Ammon's horn (tissue), 1 donor: ENCODE data around the gene CREBBP.

Source experiments
- DNase-seq: peaks from one replicate; pipeline ENCODE4 v3.0.0-alpha.2; 2016; ENCODE audit warnings: low spot score

Gene CREBBP

DNA sequence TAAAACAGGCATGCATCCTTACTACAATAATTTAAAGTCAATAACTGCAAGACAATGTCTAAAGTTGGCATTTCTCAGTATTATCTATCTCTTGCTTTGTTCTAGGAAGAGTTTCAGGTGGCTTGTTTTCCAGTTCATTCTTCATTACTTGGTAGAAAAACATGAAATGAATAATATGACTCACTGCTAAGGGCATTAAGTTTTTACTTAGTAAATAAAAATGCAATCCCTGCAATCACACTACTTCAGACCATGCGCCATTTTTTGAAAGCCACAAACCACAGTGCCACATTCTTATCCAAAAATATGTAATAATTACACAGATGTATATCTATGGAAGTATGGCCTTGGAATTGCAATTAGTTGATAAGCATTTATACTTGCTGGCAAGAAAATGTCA lies 55.4 kb downstream of the CREBBP start:
- no peak for DNase-seq

DNA sequence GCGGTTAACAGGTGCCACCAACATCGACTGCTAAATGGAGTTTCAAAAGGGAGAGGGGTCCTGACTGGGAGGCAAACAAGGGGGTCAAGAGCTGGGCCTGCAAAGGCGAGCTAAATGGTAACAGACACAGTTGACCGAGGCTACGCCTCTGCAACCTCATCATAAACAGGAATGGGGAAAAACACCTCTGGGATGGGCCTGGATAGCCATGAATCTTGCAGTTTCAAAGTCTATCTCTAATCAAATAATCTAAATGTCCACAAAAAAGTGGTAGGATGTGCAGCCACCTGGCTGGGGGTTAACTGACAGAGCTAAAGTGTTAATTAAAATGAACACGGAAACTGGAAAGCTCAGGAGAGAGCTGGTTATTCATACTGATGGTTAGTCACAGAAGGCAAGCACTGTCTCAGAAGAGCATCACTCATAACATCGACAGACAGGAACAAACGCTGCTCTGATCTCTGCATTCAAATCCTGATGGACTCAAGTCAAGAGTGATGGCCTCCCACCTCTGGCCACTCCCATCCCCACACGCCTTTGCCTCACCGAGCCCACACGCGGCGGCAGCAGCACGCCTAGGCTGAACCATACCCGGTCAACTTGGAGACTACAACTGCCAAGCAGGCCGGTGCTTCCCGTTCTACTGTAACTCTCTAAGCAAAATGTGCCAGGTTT lies 56.3 kb downstream of the CREBBP start:
- peak; percentile 15 for DNase-seq

GRCh38 chr16:3823427-3823826 lies 57.1 kb downstream of the CREBBP start:
- no peak for DNase-seq

GRCh38 chr16:3822366-3823045 lies 58.0 kb downstream of the CREBBP start:
- no peak for DNase-seq

DNA sequence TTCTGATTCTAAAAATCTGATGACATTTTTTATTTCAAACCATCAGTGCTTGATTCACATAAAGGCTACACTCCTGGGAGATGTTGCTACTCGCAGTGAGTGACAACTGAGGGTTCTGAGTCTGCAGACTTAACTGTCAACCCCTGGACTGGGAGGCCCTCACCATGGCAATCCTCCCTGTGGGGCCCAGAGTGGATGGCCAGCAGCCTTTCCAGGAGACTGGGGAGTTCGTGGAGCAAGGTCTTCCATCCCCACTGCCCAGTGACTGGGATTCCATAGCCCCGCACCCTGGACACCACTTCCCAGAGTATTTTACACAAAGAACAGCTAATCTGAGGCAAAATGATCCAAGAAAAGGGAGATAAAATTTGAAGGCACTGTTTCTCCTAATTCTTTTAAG lies 59.3 kb downstream of the CREBBP start:
- DNase-seq, result no peak

DNA sequence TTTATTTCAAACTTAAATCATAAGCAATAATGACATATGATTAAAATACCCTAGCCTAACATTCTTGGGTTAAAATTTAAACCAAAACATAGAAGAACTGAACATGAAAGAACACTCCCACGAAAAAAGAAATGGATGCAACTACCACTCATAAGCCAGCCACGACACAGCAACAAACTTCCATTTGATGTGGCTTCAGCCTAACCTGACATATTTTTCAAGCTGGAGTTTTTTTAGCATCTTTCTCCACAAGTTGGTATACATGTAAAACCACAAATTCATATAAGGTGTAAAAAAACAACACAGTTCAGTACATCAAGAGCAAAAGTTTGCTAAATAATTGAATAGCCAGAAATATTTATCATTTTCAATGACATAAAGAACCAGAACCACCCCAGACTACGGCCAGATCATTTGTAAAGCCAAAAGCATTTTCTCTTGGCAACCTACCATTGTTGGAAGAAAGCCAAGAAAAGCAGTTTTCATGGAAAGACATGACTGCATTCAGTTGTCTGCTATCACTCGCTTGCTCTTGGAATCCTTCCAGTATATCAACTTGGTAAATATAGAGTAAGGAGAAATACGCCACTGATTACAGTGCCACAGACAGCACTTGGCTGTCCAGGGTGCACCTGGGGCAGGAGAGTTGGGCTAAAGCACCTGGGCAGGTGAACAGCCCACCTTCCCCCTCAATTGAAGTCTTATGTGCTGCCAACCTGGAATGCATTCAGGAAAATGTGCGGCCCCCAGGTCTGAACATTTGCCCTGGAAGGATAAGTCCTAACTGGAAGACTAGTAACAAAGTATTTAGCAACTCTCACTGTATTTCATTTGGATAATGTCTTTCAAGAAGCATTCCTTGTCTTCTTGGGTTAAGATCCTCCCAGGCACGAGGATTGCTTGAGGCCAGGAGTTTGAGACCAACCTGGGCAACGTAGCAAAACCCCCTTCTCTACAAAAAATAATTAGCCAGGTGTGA lies 60.5 kb downstream of the CREBBP start:
- peak; percentile 18 for DNase-seq

DNA sequence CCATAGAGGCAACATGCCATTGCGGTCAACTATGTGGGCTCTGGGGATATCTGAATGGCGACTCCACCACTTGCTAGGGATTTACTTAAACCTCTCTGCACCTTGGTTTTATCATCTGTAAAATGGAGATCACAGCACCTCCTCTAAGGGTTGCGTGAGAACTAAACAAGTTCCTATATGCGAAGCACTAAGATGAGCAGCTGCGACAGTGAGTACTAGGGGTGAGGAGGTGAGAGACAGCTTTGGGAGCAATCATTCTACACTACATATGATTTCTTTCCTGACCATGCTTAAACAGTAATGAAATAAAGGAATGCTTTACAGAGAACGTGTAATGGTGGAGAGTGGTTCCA lies 61.4 kb downstream of the CREBBP start:
- DNase-seq, result no peak

GRCh38 chr16:3816326-3816725 lies 64.2 kb downstream of the CREBBP start:
- no peak for DNase-seq

DNA sequence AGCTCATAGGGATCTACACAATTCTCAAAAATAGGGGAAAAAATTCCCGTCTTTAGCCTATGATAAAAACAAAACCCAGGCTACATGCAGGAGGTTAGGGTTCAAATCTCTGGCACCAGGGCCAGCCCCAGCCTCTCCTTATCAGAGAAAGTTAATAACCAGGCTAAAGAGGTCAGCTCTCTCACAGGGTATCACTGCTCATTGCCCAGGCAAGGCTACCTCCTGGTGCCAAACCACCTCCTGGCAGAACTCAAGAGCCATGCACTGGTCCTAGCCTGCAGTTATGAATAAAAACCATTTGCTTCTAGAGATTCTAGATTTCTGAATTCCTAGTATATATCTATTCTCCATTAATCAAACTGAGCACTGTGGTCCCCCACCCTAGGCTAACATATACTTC lies 65.8 kb downstream of the CREBBP start:
- no peak for DNase-seq

- DNase-seq, result no peak
Observed at GRCh38 chr16:3812469-3813172, 67.9 kb downstream of the CREBBP start.

DNA sequence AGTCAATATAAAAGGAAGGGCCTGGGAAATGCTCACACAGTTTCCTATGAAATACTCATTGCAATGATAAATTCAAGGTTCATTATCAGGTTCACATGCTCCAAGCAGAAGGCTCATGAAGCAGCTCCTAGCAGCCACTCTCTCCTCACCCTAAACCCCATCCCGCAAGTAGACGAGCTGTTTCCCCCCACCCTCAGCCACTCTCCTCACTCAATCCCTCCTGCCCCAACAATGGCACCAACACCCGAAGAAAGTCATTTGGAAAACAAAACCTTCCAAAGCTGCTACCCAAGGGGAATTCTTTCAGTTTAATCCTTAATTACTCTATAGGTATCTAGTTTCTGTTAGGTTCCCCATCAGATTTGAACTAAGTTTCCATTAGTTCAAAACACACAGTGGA lies 69.7 kb downstream of the CREBBP start:
- DNase-seq, result no peak

DNA sequence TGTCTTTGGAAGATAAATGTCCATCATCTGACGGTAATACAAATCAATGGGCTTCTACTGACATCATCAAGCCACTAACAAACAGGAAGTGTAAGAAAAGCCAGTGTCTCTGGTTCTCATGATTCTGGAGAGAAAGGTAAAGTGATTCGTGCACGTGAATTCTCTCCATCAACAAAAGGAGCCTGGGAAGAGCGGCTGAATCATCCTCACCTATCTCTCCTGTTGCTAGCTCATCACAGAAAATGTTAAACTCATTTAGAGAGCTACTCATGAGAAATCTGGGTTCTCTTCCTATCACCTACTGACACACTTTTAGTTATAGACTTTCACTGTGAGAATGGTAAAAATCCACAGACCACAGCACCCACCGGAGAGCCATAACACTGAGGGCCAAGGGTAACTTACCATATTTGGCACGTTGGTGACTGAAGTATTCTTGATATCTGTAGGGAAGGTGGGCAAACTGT lies 70.3 kb downstream of the CREBBP start:
- no peak for DNase-seq

DNA sequence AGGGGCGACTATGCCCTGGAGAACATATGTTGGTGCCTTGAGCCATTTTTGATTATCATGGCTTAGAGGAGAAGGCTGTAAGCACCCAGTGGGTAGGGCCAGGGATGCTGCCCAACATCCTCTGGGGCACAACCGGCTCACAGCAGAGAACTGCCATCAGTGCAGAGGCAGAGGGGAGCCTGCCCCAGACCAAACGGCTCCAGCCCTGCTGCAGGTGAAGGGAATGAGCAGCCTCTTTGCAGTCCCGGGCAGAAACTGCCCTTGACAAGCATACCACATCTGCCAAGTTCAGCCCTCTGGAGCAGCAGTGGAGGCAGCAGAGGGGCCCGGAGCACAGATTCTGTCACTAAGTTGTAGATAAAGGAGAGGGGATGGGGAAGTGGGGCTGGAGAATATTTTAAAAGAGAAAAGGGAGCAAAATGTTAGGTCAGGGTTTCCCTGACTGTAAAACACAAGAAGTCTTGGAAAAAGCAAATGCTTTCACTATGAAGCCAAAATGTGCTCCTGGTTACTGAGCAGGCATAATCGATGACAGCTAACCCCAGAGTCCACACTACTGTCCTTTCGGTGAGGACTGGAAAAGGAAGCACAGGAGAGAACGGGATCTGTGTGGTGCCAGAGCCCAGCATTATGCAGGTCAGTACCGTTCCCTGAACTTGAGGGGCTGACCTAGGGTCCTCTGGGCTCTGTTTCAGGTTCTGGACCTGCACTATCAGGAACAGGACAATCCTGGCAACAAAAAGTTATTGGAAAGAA lies 72.0 kb downstream of the CREBBP start:
- no peak for DNase-seq

DNA sequence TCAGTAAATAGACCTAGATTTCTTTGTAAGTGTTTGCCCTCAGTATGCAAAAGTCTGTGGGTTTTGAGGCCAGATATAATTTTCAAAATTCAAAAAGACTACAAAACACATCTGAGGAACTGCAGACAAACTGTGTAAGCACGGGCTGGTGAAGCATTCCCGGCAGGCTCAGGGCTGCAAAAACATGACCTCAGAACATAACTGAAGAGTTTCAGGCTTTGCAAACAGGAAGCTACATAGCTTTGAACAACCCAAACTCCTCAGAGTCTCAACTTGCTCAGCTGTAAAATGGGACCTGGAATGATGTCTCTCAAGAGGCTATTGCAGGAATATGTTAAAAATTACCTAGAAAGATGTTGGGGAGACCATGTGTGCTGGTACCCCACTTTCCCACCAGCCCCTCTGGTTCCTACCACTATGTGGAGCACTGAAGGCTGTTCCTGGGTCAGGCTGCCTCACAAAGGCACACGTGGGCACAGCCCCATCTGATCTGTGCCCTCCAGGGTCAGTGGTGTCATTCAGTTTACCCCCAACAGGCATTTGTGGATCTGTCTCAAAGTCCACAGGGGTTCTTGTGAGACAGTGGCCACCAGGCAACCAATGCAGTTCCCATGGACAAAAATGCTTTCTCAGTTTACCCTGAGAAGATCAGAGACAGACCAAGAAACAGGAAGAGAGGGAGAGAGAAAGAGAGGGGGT lies 72.9 kb downstream of the CREBBP start:
- no peak for DNase-seq

- no peak for DNase-seq
Observed at GRCh38 chr16:3804426-3805016, 76.0 kb downstream of the CREBBP start.

DNA sequence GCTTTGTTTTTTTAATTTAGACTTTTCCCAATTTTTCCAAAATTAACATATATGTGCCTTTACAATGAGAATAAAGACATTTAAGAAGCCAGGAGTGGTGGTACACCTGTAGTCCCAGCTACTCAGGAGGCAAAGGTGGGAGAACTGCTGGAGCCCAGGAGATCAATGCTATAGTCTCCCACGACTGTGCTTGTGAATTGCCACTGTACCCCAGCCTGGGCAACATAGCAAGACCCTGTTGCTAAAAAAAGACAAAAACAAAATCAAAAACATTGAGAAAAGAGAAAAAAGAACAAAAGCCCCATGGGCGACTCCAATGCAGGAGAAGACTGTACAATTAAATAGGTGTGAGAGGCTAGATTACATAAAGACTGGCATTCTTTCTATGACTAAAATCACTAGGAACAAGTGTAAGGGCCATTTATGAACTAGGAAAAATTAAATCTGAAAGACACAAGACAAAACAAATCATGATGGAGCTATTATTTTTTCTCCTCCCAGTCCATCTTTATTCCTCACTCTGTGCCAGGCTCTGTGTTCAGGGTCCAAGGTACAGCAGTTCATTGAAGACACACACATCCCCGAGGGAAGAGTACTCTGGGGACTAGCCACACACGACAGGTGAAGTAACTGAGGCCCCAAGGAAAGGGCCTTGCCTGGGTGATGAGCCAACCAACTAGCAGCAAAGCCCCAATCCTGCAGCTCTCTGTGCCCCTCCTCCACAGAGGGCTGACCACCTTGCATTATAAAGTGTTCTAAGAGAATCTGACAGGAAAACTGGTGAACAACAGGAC lies 79.8 kb downstream of the CREBBP start:
- DNase-seq, result no peak

- no peak for DNase-seq
Observed at GRCh38 chr16:3800019-3800418, 80.5 kb downstream of the CREBBP start.

- DNase-seq, result no peak
Observed at GRCh38 chr16:3799354-3799753, 81.2 kb downstream of the CREBBP start.

DNA sequence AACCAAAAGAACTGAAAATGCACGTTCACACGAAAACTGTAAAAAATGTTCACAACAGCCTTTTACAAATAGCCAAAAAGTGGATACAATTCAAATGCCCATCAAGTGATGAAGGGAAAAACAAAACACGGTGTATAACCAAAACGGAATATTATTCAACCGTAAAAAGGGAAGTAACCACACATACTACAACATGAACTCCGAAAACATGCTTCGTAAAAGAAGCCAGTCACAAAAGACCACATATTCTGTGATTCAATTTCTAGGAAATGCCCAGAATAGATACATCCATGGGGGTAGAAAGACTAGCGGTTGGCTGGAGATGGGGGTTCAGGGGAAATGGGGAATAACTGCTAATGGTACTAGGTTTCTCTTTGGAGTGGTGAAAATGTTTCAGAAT lies 81.7 kb downstream of the CREBBP start:
- no peak for DNase-seq
